Stimulated activated CD4-positive, alpha-beta T cell treated with anti-CD3 and anti-CD28 coated beads, Interleukin-12 subunit alpha, Interleukin-12 subunit beta, amount 100 ng/mL, for 4 hours (primary cell): ENCODE measurements around the gene ITGB1.
"Not testable (repeated sequence)": the region's sequence is repeated elsewhere in the genome, so short reads cannot be mapped to it uniquely, and the experiment has no call there.

ENCODE experiments used
- DNase-seq: peaks from one replicate; pipeline ENCODE4 v3.0.0-alpha.2; 2020

The ITGB1 gene

DNA sequence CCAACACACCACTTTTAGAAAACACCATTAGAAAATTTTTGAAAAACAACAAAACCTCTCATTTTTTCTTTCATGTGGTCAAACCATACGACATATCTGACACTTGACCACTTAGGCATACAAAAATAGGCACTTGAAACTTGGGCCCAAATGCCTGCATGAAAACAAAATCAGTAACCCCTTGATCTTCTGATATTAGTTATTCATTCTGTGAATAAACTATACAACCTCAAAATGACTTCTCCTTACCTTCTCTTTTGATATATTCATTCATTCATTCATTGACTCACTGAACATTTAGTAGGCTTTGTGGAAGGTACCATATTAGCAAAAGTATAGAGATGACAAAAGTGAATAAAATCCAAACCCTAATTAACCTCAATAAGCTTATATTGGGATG, 26.4 kb downstream of the ITGB1 start:
- no peak for DNase-seq

DNA sequence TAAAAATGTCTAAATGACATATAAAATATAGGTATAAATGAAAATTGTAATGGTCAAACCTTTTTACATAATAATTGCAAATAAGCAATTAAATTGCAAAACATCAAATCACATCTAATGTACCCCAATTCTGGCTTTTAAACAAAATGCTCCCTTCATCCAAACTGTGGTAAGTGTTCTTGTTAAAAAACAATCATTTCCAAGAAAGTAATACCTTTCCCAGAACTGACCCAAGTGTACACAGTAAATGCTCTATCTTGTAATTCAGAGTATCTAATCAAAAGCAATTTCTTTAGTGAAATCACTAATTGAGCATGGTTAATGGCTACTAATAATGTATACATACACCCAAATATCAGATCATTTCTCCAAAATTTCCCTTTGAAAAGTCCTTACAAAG, 28.0 kb downstream of the ITGB1 start:
- DNase-seq: no peak

DNA sequence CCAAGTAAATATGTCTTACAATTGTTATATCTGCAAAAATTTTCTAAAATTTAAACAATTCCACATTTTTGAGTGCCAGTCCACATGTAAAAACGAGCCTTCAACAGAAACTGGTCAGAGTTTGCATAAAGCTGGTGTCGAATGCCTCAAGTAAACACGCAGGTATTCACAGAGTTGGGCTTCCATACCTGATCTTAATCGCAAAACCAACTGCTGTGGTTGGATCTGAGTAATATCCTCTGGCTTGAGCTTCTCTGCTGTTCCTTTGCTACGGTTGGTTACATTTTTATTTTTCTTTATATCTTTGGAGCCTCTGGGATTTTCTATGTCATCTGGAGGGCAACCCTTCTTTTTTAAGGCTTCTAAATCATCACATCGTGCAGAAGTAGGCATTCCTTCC, 28.4 kb downstream of the ITGB1 start:
- DNase-seq: no peak

DNA sequence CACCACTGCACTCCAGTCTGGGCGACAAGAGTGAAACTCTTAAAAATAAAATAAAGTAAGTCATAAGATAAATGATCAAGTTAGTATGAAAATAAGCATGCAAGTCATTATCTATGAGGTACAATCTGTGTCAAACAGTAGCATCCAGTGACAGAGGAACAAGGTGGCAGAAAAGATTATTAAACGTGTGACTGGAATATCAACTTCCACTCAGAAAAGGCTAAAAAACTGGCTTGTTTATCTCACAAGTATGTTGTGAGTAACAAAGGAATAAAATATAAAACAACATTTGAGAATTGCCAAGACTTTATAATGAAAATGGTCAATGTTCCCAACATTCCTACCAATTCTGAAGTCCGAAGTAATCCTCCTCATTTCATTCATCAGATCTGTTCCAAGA, 30.3 kb downstream of the ITGB1 start:
- DNase-seq: no peak

DNA sequence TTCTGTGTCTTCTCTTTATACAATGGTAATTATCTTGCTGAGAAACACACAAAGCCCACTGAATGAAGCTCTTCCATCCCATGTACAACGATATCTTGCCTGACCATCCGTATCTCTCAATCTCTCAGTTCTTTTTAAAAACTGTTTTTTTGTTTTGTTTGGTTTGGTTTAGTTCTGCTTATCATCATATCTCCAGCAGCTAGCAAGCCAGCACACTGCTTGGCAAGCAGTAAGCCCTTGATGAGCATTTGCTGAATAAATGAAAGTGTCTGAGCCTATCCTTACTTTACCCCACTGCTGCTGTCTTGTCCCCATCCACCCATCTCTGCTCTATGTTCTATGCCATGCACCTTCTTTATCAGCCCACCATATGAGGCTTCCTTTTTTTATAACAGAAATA, 34.2 kb downstream of the ITGB1 start:
- no peak for DNase-seq

DNA sequence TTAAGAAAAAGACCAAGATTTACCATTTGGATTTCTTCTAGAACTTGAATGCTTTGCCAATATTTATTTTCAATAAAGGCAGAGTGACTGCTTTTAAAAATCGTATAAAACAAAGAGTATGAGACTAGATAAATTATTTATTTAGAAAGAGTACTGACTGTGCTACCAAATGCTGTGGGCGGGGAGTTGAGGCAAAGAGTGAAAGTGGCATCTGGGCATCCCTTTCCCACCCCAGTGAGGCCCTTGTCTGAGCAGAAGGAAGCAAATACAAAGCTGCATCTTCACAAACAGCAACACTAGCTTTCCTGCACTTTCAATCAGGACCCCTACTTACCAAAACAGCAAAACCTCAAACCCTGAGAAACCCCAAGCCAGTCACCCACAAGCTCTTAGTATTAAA, 34.9 kb downstream of the ITGB1 start:
- DNase-seq: no peak

DNA sequence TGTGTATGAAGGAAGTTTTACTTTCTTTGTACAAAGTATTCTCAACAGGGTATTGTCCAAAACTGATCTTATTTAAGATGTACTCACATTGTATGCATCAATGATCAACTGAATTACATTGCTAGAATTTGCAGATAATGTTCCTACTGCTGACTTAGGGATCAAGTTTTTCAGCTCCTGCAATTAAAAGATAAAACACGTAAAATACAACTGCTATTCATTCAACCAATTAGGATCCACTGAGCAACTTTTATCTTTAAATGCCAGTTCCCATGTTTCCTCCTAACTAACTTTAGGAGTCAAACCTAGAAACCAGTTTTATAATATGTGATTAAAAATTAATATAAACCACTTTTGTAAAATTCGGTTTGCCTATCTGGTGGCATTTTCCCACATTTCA, 35.9 kb downstream of the ITGB1 start:
- DNase-seq: no peak

DNA sequence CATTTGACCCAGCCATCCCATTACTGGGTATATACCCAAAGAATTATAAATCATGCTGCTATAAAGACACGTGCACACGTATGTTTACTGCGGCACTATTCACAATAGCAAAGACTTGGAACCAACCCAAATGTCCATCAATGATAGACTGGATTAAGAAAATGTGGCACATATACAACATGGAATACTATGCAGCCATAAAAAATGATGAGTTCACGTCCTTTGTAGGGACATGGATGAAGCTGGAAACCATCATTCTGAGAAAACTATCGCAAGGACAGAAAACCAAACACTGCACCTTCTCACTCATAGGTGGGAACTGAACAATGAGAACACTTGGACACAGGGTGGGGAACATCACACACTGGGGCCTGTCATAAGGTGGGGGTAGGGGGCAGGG, 40.2 kb downstream of the ITGB1 start:
- DNase-seq: not testable (repeated sequence)

DNA sequence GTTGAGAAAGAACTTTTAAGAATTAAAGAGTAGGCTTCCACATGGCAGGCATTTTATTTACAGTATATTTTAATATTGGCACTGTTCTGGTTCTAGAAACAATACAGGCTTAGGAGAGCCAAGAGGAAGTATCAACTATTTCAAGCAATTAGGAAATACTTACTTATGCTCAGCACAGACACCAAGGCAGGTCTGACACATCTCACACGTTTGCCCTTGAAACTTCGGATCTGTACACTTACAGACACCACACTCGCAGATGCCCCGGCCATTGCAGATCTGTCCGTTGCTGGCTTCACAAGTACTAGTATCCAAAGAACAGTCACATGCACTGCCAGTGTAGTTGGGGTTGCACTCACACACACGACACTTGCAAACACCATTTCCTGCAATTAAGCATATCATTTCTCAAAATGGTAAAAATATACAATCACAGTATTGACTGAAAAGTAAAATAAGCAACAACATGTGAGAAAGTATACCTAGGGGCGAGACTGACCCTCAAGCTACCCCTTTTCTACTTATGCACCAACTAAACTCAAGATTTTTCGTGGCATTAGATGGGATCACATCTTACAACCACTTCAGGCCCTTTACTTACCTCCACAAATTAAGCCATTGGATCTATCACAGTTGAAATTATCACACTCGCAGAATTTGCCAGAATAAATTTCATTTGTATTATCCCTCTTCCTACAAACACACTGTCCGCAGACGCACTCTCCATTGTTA, 46.6 kb downstream of the ITGB1 start:
- DNase-seq: no peak

DNA sequence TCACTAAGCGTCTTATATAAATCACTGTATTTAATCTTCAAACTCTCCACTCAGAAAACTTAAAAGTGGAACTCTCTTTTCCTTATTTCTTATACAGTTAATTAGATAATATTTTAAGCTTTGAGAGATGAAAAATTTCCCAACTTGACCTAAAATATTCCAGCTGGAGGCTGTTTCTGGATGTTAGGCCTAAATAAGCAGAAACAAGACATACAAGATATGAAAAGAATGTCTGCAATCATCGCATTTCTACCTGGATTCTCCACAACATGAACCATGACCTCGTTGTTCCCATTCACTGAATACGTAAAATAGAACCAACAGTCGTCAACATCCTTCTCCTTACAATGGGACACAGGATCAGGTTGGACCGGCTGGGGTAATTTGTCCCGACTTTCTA, 48.1 kb downstream of the ITGB1 start:
- DNase-seq: not testable (repeated sequence)

DNA sequence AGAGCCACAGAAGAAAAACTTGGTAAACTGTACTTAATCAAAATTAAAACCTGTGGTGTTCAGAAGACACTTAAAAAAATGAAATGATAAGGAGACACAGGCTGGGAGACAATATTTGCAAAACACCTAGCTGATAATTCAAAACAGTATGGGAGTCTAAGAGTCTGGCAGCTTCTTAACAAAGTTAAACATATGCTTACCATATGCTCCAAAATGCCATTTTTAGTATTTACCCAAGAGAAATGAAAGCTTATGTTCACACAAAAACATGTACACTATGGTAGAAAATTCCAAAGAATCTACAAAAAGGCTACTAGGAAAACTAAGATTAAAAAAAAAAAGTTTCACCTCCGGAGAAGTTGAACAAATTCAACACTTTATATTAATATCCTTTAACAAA, 48.6 kb downstream of the ITGB1 start:
- no peak for DNase-seq

DNA sequence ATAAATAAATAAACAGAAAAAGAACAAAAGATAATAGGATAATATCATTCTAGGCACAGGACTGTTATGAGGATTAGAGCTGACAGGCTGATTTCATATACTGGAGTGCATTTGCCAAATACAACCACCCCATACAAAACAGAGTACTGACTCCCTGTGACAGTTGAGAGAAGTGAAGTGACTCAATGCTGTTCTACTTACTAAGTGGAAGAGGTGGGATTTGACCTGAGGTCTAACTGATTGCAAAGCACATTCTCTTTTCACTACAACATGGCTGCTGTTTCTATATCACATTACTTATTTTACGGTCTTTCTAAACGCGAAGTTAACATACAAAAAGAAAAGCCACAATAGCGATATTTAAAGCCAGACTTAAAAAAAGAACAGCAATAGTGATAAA, 51.4 kb downstream of the ITGB1 start:
- DNase-seq: no peak

DNA sequence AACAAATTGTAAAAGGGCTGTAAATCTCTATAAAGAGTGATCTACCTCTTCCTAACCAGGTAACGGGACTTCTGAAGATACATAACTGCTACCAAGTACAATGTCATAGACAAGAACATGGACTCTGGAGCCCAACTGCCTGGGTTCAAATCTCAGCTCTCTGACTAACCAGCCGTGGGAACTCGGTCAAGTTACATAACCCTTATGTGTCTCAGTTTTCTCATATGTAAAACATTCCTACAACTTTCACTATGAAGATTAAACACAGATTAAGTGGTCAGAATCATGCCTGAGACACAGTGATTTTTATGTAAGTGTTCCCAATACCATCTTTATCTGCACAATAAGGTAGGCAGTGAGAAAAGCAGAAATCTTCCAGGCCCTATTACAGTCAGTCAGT, 52.6 kb downstream of the ITGB1 start:
- DNase-seq: no peak

DNA sequence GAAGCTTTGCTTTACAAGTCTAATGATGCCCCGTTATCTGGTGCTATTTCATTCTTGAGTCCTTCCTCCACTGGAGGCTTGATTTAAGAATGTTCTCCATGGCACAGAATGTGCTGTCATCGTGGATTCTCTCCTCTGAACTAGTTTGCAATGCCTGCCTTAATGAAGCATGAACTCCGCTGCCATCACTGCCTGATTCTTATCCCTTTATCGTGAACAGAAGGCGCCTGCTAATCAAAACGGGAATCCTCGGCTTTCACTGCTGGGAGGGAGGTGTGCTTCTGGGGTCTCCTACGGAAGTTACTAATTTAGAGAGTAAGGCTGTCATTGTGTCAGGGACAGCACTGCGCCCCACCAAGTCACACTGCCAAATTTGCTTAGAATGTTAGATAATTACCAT, 56.2 kb downstream of the ITGB1 start:
- no peak for DNase-seq

DNA sequence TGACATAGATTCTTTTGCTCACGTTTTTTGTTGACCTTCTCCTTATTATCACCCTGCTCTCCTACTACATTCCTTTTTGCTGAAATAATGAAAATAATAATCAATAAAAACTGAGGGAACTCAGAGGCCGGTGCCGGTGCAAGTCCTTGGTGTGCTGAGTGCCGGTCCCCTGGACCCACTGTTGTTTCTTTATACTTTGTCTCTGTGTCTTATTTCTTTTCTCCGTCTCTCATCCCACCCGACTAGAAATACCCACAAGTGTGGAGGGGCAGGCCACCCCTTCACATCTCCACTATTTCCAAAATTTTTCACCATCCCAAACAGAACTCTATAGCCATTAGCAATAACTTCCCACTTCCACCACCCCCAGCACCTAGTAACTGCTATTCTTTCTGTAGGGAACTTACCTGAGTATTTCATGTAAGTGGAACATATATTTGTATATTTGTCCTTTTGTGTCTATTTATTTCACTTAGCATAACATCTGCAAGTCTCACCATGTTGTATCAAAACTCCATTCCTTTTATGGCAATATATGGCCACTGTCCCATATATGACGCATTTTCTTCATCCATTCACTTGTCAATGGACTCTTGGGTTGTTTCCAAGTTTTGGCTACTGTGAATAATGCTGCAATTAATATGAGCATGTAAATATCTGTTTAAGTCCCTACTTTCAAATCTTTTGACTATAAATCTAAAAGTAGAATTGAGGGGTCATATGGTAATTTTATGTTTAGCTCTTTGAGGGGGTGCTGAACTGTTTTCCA, 62.6 kb downstream of the ITGB1 start:
- DNase-seq: not testable (repeated sequence)

DNA sequence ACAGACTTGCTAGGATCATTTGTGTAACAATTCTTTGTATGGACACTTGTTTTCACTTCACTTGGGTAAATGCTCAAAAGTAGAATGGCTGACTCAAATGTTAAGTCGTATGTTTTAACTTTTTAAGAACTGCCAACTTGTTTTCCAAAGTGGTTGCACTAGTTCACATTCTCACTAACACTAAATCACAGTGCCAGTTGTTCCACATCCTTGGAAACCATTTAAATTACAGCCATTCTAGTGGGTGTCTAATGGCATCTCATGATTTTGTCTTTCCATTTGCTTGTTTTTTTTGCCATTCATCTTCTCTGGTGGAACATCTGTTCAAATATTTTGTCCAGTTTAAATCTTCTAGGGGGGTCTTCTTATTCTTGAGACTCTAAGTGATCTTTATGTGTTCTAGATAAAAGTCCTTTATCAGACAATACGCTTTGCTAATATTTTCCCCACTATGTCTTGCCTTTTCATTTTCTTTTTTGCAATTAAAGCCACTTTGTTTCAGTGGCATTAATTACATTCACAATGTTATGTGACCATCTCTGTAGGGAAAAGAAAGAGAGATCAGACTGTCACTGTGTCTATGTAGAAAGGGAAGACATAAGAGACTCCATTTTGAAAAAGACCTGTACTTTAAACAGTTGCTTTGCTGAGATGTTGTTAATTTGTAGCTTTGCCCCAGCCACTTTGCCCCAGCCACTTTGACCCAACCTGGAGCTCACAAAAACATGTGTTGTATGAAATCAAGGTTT, 63.9 kb downstream of the ITGB1 start:
- DNase-seq: no peak

DNA sequence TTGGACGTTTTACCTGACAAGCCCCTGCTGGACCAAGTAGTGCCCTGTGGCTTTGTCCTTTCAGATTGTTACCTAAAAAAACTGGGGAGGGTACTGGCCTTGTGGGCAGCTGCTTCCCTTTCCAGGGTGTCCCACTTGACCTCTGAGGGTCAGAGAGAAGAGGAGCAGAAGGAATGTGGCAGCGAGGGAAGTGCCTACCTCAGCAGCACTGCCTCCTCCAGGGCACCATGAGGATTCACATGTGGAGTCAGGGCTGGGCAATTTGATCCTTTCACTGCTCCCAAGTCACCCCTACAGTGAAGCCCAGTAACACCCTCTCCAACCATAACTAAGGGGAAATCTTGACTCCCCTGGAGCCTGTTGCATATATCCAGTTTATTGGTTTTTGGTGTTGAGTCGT, 64.6 kb downstream of the ITGB1 start:
- DNase-seq: no peak

DNA sequence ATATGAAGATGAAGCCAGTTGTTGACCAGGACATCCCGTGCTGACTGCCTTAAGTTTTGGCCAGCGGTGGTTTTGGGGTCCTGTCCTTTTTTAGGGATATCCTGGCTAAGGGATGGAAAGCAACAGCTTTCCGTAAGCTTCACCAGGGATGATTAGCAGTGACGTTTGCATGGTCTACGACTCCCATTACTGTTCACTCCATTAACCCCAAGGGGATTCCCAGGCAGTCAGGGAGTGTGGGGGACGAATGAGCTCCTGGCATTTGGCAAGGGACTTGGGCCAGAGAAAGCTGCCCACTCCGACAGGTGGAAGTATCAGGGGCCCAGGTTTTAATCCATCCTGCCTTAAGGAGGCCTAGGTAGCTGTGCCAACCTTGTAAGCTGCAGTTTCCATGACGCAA, 66.8 kb downstream of the ITGB1 start:
- no peak for DNase-seq

DNA sequence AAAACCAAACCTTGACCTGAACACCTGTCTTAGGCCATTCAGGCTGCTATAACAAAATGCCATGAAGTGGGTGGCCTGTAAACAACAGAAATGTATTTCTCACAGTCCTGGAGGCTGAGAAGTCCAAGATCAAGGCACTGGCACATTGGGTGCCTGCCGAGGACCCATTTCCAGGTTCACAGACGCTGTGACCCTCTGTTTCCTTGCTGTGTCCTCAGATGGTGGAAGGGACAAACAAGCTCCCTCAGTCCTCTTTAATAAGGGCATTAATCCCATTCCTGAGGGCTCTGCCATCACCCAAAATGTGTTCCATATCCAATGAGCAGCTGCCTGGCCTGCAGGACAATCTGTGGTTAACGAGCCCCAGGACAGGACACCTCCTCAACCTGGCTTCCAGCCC, 67.6 kb downstream of the ITGB1 start:
- no peak for DNase-seq

DNA sequence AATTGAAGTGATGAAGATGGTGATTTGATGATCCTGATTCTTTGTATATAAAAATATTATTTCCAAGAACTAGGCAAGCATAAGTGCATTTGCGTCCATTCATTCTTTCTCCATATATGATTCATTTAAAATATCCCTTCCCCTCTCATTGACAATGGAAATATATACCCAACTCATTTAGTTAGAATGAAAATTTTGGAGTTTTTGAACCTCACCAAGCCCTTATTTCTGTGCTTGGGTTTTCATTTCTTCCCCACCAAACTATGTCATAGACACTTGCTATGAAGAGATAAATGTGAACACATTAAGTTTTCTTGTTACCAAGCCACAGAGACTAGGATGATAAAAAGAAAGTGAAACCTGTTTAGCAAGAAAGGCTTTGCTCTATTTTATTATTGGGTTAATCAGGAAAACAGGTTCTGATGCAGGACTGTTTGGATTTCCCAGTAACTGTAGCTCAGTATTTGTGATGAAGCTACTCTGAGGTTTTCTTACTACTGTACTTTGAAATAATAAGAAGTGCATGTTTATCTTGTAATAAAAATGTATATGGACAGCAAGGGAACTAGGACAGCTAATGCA, 68.3 kb downstream of the ITGB1 start:
- DNase-seq: no peak

DNA sequence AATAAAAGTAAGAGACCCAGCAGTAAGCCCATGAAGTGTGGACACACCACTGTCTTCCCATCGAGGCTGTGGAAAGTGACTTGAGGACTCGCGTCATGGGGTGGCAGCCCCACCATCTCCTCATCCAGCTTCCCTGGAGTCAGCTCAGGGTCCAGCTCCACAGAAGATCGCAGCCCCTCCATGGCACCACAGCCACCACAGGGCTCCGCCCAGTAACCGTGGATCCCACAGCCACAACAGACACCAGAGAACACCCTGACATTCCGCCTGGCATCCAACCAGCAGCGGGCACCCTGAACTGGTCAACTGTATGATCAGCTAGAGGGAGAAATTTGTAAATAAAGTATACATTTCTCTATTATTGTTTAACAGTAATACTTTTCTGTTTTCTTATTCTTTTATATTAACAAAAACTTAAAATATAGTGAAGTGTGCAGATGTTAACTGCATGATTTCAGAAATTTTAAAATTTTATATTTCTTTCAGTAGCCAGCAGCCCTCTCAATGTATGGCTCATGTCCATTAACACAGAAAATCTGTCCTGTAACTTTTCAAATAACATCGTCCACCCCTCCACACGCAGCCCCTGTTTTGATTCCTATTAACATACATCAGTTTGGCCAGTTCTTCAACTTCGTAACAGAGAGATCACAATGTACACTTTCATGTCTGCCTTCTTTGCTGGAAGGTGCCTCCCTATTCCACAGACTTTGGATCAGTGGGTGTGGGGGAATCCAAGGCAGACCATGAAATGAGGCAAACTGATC, 69.7 kb downstream of the ITGB1 start:
- no peak for DNase-seq

DNA sequence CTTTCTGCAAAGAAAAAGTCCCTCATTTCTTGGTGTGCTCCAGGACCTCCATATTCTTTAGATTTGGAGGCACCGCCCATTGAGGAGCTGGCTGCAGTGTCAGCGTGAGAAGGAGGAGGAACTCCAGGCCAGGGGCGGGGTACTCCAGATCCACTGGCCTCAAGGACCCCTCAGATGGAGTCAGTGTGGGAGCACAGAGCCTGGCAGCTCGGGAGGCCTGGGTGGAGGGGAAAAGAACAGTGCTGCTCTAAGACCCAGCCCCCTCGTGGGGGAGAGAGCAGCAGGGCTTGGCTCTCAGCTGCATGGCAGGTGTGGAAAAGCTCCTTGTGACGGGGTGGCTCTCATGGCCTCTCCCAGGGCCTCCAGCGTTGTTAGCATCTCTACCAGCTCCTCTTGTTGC, 70.5 kb downstream of the ITGB1 start:
- no peak for DNase-seq

DNA sequence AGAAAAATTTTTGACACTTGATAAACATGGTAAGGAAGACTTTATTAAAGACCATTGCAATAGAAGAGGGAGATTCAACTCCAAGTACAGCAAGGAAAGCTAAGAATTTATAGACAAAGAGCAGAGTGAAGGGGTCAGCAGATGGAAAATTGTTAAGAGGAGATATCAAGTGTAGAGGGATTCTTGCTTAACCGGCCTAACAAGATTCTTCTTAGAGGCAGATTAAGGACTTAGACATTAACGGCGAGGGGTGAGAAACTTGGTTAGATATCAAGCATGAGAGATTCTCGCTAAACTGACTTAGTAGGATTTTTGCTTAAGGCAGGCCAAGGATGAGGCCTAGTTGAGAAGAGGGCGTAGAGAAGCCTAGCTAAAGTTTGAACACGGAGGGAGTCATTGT, 76.0 kb downstream of the ITGB1 start:
- DNase-seq: no peak
